ENCODE results near the gene KRT38.

Gene KRT38

GRCh38 chr17:41421617-41422016 is 19.2 kb downstream of the KRT38 start:
- DNase-seq (ENCODE audit: low spot score), result no peak

GRCh38 chr17:41421116-41421515 is 19.7 kb downstream of the KRT38 start:
- DNase-seq (ENCODE audit: low spot score), result no peak

GRCh38 chr17:41420134-41420533 is 20.6 kb downstream of the KRT38 start:
- DNase-seq (ENCODE audit: low spot score), result no peak

- no peak for DNase-seq (ENCODE audit: low spot score)
These were observed 21.1 kb downstream of the KRT38 start for GRCh38 chr17:41419716-41420115.

GRCh38 chr17:41418116-41418860 is 22.5 kb downstream of the KRT38 start:
- DNase-seq (ENCODE audit: low spot score), result no peak

DNA sequence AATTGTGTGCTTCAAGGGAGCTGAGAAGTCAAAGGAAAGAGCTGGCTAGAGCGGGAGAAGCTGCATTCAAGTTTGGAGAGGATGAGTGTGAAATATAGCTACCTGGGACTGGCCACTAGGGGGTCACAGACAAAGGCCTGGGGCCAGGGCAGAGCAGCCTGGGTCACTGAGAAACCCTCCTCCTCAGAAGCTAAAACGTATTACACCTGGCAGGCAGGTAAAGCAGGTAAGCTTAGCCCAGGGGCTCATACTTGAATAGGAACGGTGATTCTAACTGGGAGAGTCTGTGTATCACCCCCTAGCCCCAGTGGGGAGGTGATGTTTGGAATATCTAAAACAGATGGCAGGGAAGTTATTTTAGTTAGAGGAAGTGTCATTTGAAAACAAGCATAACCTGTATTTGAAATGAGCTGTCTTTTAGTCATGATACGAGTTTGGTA is 23.2 kb downstream of the KRT38 start:
- DNase-seq (ENCODE audit: low spot score), result peak; percentile 51

GRCh38 chr17:41417127-41417526 is 23.7 kb downstream of the KRT38 start:
- DNase-seq (ENCODE audit: low spot score), result no peak

DNA sequence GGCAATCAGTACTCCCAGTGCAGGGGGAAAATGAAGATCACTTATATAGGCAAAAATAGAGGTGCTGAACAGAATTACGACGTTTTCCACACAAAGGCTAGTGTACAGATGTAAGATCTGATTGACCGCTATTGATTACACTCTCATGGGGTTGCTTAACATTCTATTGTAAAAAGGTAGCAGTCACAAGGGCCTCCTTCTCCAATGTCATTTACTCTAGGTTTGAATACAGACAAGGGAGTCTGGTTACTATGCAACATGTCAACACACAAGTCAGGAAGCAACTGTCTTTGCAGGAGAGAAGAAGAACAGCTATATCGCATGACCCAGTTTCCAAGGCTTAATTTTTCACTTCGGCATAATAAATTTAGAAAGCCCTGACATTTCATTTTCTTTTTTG is 24.3 kb downstream of the KRT38 start:
- no peak for DNase-seq (ENCODE audit: low spot score)

DNA sequence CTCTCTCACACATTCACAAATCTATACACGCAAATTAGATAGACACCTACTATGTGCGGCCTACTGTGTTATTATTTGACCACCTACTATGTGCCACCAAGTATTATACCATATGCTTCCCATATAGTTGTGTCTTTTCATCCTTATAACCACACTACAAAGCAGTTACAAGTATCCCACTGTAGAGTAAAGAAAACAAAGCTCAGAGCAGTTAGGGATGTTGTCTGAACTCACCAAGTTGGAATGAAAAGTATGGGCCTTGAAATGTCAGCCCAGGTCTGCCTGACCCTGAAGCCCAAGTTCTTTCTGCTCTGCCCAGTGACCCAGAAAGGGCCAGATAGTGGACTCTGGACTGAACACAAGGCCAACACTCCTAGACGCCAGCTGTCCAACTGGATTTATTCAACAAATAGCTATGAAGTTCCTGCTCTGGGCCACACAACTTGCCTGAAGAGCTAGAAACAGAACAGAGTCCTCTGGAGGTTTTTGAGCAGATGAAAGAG is 24.9 kb downstream of the KRT38 start:
- no peak for DNase-seq (ENCODE audit: low spot score)

DNA sequence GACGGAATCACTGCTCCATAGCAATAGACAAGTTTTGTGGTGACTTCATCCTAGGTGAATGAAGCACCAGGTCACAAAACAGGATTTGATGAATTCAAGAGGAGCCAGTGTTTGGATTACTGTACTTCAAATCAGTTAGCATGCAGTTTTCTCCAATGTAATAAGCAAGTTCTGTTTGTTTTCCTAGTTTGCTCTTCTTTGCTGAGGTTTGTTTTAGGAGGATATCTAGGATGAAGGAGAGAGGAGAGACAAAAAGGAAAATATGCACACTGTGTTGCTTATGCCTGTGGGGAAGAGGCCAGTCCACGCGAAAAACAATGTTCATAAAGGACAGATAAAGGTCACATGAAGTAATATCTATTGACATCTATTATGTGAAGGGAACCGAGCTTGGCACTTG is 25.4 kb downstream of the KRT38 start:
- DNase-seq (ENCODE audit: low spot score), result no peak

DNA sequence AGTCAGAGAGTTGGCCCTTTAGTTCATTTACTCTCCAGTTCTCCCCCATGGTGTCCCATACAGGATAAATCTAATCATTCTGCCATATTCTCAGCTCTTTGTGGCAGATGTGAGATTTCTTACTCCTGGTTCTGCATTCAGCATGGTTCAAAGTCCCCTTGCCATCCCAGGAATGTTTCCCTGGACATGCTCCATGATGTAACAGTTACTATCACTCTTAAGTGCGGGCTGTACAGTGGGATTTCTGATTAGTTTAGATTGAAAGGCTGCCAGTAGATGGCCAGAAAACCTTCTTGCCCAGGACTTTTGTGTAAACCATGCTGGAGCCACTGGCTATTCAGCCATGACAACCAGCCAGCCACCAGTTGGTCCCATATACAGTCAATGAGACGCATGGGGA is 26.8 kb downstream of the KRT38 start:
- DNase-seq (ENCODE audit: low spot score), result no peak

DNA sequence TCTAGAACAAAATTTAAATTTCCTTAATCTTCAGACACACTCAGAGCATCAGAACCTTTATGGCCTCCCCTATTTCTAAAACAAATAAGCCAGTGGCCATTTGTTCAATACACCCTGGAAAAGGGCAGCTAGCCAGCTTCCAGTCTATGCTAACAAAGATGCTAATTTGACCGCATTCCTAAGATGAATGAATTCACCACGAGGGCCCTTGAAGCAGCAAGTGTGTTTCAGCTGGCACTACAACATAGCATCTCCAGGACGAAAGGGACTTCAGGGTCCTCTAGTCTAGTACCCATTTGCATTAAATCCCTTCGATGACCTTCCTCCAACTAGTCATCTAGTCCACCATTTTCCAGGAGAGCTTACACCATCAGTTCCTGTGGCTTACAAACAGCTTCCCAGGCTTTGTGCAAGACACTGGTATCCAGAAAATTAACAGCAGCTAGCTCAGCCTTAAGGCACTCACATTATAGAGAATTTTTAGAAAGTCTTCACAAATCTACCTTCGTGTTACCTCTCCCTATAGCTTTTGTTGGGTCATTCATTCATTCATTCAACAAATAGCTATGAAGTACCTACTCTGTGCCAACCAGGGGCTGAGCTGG is 27.3 kb downstream of the KRT38 start:
- no peak for DNase-seq (ENCODE audit: low spot score)

DNA sequence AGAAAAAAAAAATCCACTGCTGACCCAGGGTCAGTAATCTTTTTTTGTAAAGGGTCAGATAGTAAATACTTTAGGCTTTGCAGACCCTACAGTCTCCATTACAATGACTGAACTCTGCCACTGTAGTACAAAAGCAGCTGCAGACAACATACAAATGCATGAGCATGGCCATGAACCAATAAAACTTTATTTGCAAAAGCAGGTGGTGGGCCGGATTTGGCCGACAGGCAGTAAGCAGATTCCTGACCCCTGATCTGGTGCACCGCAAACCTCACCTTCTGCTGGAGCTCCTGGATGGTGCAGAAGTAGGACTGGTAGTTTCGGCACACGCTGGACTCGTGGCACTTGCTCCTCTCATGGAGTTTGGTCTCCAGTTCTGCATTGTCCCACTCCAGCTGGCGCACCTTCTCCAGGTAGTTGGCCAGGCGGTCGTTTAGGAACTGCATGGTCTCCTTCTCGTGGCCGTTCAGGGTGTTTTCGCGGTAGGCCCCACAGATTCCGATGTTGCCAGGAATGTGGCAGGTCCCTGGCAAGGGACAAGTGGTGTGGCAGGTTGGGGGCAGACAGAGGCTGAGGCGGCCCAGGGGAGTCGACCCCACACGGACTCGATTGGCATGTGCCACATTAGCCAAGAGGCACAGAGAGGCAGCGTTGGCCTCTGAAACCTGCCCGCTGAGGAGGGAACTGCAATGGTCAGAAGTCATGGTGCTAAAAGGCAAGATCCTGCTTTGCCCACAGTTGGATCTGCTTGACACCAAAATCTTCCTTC is 29.5 kb downstream of the KRT38 start:
- DNase-seq (ENCODE audit: low spot score), result no peak

DNA sequence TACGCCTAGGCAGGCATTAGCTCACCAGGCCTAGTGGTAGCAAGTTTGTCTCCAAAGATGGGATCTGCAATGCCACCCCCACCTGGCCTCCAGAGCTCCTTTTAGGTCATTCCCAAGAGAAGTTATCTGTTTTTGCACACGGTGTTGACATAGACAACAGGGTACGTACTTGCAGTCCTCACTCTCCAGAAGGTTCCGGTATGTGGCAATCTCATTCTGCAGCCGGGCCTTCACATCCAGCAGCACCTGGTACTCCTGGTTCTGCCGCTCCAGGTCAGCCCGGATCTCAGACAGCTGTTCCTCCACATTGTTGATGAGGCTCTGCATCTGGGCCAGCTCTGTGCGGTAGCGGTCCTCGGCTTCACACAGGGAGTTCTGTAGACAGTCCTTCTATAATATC is 33.6 kb downstream of the KRT38 start:
- DNase-seq (ENCODE audit: low spot score), result no peak

- no peak for DNase-seq (ENCODE audit: low spot score)
These were observed 34.6 kb downstream of the KRT38 start for GRCh38 chr17:41406205-41406604.

- no peak for DNase-seq (ENCODE audit: low spot score)
These were observed 36.6 kb downstream of the KRT38 start for GRCh38 chr17:41404024-41404671.

DNA sequence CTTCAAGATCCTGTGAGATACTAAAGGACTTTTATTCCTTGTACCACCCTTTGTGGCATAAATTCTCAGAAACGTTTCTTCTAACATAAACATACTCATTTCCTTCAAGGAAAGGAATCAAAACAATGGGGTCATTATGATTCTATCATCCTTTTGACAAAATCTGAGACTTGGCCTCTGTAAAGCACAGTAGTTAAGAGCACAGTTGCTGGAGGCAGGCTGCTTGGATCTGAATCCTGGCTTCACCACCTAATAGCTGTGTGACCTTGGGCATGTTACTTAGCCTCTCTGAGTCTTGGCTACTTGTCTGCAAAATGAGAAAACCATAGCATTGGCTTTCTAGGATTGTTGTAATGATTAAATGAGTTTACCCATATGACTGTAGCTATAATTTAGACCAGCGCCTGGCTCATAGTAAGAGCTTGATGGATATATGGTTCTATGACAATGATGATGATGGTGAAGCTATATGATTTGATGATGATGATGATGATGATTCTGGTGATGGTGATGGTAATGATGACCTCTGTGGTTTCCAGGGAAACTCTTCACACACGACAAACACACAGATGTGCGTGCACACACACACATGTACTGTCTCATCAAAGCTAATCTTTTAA is 37.3 kb downstream of the KRT38 start:
- no peak for DNase-seq (ENCODE audit: low spot score)

GRCh38 chr17:41402161-41402560 is 38.6 kb downstream of the KRT38 start:
- no peak for DNase-seq (ENCODE audit: low spot score)

DNA sequence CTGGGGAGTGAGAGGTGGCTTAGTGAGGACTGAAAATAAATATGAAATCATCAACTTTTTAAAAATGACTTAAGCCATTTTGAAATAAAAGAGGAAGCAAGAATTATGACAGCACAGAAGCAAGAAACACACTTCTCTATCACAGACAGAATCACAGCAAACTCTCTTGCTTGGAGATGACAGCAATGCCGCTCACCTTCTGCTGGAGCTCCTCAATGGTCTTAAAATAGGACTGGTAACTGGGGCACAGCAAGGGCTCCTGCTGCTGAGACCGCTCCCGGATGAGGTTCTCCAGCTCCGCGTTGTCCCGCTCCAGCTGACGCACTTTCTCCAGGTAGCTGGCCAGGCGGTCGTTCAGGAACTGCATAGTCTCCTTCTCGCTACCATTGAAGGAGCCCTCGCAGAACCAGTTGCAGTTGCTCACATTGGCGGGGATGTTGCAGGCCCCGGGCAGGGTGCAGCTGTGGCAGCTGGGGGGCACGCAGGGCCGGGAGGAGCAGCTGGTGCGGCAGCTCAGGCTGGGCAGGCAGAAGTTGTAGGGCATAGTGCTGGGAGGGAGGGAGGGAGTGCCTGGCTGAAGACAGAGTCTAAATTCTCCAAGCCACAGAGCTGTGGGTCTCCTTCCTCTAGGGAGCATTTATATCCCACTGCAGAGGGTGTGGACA is 43.7 kb downstream of the KRT38 start, which contains the start of gene KRT31:
Gene KRT31 (minus strand): TSS at position 613 of the 665 bp plus-strand sequence. CDS start 69 bp downstream, at position 544.
- no peak for DNase-seq (ENCODE audit: low spot score)

DNA sequence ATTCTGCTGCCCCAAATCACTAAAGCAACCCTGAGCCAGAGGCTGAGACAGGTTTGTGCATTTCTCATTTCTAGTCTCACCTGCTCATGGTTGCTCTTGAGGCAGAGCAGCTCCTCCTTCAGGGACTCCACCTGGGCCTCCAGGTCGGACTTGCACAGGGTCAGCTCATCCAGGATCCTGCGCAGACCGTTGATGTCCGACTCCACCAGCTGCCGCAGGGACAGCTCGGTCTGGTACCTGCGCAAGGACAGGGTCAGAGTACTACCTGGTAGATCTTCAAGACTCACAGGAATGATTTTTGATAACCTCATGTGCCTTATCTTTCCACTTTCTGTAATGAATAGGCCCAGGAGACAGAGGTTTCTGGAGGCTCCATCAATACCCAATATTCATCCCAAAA is 44.4 kb downstream of the KRT38 start:
- no peak for DNase-seq (ENCODE audit: low spot score)

DNA sequence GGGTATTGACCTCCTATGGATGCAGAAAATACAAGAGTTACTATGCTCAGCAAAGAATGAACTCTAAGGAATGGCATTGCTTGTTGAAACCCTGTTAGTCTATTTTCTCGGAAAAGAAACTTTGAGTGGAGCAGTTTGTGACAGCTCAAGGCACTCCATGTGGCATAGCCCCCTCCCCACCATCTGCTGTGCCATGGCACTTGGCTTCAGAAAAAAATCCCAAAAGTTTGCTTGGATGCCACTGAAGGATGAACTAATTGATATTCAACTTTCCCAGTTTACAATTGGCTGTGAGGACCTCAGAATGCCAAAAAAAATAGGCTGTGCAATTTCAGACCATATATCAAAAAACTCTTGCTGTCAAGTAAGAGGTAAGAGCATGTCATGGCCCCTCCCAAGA is 45.2 kb downstream of the KRT38 start:
- no peak for DNase-seq (ENCODE audit: low spot score)

All from HuH-7 (cell line).